Loucy (cell line): ENCODE measurements around the gene MEGF6.

Source experiments
- CTCF ChIP-seq: fragments of 200-600 bp; sonication (generic); conservative IDR thresholded peaks from 2 replicates; pipeline ENCODE4 v1.5.1; 2014; ENCODE audit warnings: mild to moderate bottlenecking, antibody characterized with exemption, low read length
- EZH2phosphoT487 ChIP-seq: fragments of 200-600 bp; IDR thresholded peaks from 2 replicates; pipeline ENCODE4 v1.6.1; 2018; ENCODE audit warnings: antibody characterized with exemption, mild to moderate bottlenecking, moderate library complexity, borderline replicate concordance

- TF ChIP-seq CTCF (no peak), EZH2phosphoT487 (no peak)
These were observed 134.6 kb downstream of the MEGF6 start for GRCh38 chr1:3476666-3477065.
